Neural cell (in vitro differentiated cells): ENCODE data around the gene LGALS3.

Source experiments
- EP300 ChIP-seq: fragments of 450-650 bp; conservative IDR thresholded peaks from 2 replicates; pipeline ENCODE4 v1.6.1; 2014; ENCODE audit warnings: antibody characterized with exemption, mild to moderate bottlenecking, moderate library complexity; ENCODE audit not compliant: poor library complexity, severe bottlenecking
- EZH2 ChIP-seq: fragments of 200-600, 300-800 bp; shearing (Covaris generic), sonication (generic); IDR thresholded peaks from 2 replicates; pipeline ENCODE4 v1.6.1; 2014; ENCODE audit warnings: antibody characterized with exemption, low read length, borderline replicate concordance, mild to moderate bottlenecking; ENCODE audit not compliant: insufficient read depth, poor library complexity, severe bottlenecking
- MXI1 ChIP-seq: fragments of 450-650 bp; conservative IDR thresholded peaks from 2 replicates; pipeline ENCODE4 v1.6.1; 2014; ENCODE audit warnings: antibody characterized with exemption, mild to moderate bottlenecking; ENCODE audit not compliant: poor library complexity, severe bottlenecking
- POLR2AphosphoS5 ChIP-seq: IDR thresholded peaks from 2 replicates; pipeline ENCODE4 v1.6.1; 2012
- RAD21 ChIP-seq: fragments of 450-650 bp; conservative IDR thresholded peaks from 2 replicates; pipeline ENCODE4 v1.6.1; 2014; ENCODE audit warnings: antibody characterized with exemption, mild to moderate bottlenecking, moderate library complexity
- TAF1 ChIP-seq: IDR thresholded peaks from 2 replicates; pipeline ENCODE4 v1.6.1; 2012; ENCODE audit warnings: low read depth
- TF ChIP-seq, protein P1 (sequence below): IDR thresholded peaks from 2 replicates; pipeline ENCODE4 v1.6.1; 2012; ENCODE audit warnings: borderline replicate concordance
- TF ChIP-seq, protein P2 (sequence below): fragments of 450-650 bp; IDR thresholded peaks from 2 replicates; pipeline ENCODE4 v1.5.1; 2014; ENCODE audit warnings: antibody characterized with exemption, mild to moderate bottlenecking, moderate library complexity; ENCODE audit not compliant: poor library complexity, severe bottlenecking

DNA sequence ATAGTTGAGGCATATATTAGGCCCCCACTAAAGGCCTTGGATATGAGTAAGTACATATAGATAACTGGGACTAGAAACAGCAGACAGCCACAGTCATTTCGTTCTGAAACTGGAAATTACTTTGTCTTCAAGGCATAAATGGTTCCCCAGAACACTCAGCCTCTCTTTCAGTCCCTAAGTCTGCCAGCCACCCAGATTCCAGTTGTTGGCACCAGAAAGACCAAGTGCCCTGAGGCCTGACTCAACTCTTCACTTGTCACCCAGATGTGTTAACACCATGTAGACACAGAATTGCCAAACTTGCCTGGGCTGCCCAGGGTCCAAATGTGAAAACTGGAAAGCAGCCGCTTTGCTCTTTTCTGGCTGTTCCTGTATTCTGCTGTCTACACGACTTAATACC lies 3.0 kb upstream of the LGALS3 start:
- TF ChIP-seq EZH2: no peak
- TF ChIP-seq, protein P1, sequence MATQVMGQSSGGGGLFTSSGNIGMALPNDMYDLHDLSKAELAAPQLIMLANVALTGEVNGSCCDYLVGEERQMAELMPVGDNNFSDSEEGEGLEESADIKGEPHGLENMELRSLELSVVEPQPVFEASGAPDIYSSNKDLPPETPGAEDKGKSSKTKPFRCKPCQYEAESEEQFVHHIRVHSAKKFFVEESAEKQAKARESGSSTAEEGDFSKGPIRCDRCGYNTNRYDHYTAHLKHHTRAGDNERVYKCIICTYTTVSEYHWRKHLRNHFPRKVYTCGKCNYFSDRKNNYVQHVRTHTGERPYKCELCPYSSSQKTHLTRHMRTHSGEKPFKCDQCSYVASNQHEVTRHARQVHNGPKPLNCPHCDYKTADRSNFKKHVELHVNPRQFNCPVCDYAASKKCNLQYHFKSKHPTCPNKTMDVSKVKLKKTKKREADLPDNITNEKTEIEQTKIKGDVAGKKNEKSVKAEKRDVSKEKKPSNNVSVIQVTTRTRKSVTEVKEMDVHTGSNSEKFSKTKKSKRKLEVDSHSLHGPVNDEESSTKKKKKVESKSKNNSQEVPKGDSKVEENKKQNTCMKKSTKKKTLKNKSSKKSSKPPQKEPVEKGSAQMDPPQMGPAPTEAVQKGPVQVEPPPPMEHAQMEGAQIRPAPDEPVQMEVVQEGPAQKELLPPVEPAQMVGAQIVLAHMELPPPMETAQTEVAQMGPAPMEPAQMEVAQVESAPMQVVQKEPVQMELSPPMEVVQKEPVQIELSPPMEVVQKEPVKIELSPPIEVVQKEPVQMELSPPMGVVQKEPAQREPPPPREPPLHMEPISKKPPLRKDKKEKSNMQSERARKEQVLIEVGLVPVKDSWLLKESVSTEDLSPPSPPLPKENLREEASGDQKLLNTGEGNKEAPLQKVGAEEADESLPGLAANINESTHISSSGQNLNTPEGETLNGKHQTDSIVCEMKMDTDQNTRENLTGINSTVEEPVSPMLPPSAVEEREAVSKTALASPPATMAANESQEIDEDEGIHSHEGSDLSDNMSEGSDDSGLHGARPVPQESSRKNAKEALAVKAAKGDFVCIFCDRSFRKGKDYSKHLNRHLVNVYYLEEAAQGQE: no peak
- TF ChIP-seq POLR2AphosphoS5: no peak
- TF ChIP-seq, protein P2, sequence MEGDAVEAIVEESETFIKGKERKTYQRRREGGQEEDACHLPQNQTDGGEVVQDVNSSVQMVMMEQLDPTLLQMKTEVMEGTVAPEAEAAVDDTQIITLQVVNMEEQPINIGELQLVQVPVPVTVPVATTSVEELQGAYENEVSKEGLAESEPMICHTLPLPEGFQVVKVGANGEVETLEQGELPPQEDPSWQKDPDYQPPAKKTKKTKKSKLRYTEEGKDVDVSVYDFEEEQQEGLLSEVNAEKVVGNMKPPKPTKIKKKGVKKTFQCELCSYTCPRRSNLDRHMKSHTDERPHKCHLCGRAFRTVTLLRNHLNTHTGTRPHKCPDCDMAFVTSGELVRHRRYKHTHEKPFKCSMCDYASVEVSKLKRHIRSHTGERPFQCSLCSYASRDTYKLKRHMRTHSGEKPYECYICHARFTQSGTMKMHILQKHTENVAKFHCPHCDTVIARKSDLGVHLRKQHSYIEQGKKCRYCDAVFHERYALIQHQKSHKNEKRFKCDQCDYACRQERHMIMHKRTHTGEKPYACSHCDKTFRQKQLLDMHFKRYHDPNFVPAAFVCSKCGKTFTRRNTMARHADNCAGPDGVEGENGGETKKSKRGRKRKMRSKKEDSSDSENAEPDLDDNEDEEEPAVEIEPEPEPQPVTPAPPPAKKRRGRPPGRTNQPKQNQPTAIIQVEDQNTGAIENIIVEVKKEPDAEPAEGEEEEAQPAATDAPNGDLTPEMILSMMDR: no peak
- TF ChIP-seq RAD21: no peak
- TF ChIP-seq TAF1: no peak
- TF ChIP-seq EP300: no peak
- no peak for TF ChIP-seq MXI1
